GM08714 (cell line): ENCODE measurements around the gene SERPINB7.
"Not testable (repeated sequence)": the region's sequence is repeated elsewhere in the genome, so short reads cannot be mapped to it uniquely, and the experiment has no call there.

ENCODE experiments used
- H3K4me3 ChIP-seq: fragments of 200-500 bp; sonication (Bioruptor generic); 2 replicates; pipeline ENCODE4 v1.5.1; 2014; ENCODE audit warnings: mild to moderate bottlenecking, low read length, inconsistent platforms
- ZNF274 ChIP-seq: IDR thresholded peaks from 2 replicates; pipeline ENCODE4 v1.6.1; 2012; ENCODE audit warnings: mild to moderate bottlenecking, low read depth, low read length

SERPINB7 gene

GRCh38 chr18:63775166-63775730 is at the start of gene SERPINB7:
TSS of gene SERPINB7 (plus strand) at chr18:63775418. CDS start at chr18:63782373, 6,955 bp downstream.
- TF ChIP-seq ZNF274: no peak
- no peak within 1 kb of the TSS for H3K4me3 ChIP-seq

- TF ChIP-seq ZNF274: no peak
- H3K4me3 ChIP-seq: no peak overlapping the region
These were observed 49.3 kb upstream of the SERPINB7 start for GRCh38 chr18:63725682-63726480.

GRCh38 chr18:63730773-63731172 is 44.4 kb upstream of the SERPINB7 start:
- H3K4me3 ChIP-seq: no peak overlapping the region
- no peak for TF ChIP-seq ZNF274

GRCh38 chr18:63731215-63731614 is 44.0 kb upstream of the SERPINB7 start:
- no peak overlapping the region for H3K4me3 ChIP-seq
- TF ChIP-seq ZNF274: no peak

GRCh38 chr18:63736876-63737275 is 38.3 kb upstream of the SERPINB7 start:
- no peak overlapping the region for H3K4me3 ChIP-seq
- no peak for TF ChIP-seq ZNF274

GRCh38 chr18:63741769-63742168 is 33.4 kb upstream of the SERPINB7 start:
- no peak for TF ChIP-seq ZNF274
- H3K4me3 ChIP-seq: no peak overlapping the region

GRCh38 chr18:63747006-63747405 is 28.2 kb upstream of the SERPINB7 start:
- TF ChIP-seq ZNF274: no peak
- H3K4me3 ChIP-seq: no peak overlapping the region

- H3K4me3 ChIP-seq: no peak overlapping the region
- no peak for TF ChIP-seq ZNF274
These were observed 25.7 kb upstream of the SERPINB7 start for GRCh38 chr18:63749489-63749888.

- TF ChIP-seq ZNF274: no peak
- no peak overlapping the region for H3K4me3 ChIP-seq
These were observed 22.6 kb upstream of the SERPINB7 start for GRCh38 chr18:63752636-63753035.

- TF ChIP-seq ZNF274: no peak
- H3K4me3 ChIP-seq: no peak overlapping the region
These were observed 21.5 kb upstream of the SERPINB7 start for GRCh38 chr18:63753676-63754075.

- no peak for TF ChIP-seq ZNF274
- no peak overlapping the region for H3K4me3 ChIP-seq
These were observed 17.7 kb upstream of the SERPINB7 start for GRCh38 chr18:63757541-63757940.

GRCh38 chr18:63758615-63759240 is 16.5 kb upstream of the SERPINB7 start:
- H3K4me3 ChIP-seq: no peak overlapping the region
- TF ChIP-seq ZNF274: no peak

- H3K4me3 ChIP-seq: not testable (repeated sequence)
These were observed 15.4 kb upstream of the SERPINB7 start for GRCh38 chr18:63759786-63760185.

- no peak for TF ChIP-seq ZNF274
- H3K4me3 ChIP-seq: no peak overlapping the region
These were observed 12.7 kb upstream of the SERPINB7 start for GRCh38 chr18:63762518-63762917.

GRCh38 chr18:63763831-63764600 is 11.2 kb upstream of the SERPINB7 start:
- H3K4me3 ChIP-seq: no peak overlapping the region
- TF ChIP-seq ZNF274: no peak
